ENCODE data around the gene HIVEP3.

Gene HIVEP3

DNA sequence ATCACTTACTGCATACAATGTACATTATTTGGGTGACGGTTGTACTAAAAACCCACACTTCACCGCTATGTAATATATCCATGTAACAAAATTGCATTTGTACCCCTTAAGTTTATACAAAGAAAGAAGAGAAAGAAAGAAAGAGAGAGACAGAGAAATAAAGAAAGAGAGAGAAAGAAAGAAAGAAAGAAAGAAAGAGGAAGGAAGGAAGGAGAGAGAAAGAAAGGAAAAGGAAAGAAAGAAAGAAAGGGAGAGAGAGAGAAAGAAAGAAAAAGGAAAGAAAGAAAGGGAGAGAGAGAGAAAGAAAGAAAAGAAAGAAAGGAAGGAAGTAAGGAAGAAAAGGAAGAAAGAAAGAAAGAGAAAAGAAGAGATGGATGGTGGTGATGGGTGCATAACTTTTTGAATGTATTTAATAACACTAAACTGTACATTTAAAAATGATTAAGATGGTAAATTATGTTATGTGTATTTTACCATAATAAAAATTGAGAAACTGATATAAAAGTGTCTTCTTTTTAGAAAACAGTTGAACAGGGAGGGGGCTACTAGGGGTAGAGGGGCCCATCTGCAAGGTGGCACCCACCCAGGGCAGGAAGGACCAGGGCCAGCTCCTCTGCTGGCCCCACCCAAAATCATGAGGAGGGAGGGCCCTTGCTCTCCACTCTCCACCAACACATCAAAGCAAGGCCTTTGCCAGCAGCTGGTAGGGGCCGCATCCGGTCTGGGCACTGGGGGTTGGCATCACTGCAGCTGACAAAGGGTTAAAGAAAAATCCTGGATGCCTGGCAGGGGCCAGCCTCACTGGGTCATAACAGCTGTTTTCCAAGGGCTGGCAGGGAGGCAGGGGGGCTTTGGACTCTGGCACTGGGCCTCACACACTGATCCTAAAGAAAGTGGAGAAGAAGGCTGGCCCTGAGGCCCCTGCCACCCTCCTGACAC lies 280.4 kb downstream of the HIVEP3 start:
- DNase-seq (ENCODE audit: low read depth in 2 of 2, low spot score in 1 of 2) = no peak

DNA sequence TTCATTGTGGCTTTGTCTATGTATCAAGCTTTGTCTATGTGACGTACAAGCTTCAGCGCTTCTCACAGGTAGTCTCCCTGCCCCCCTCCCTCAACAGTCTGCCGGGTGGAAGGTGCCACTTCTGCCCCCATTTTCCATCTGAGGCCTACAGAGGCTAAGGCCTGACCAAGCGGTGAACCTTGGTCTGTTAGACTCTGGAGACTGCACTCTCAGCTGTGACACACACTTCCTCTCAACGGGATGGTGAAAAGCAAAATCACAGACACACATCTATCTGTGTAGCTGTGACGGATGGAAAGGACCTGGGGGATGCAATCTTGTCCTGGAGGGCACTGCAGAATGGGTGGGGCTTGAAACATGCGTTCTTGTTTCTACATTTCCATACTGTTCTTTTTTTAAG lies 281.4 kb downstream of the HIVEP3 start:
- no peak for DNase-seq (ENCODE audit: low read depth in 2 of 2, low spot score in 1 of 2)

DNA sequence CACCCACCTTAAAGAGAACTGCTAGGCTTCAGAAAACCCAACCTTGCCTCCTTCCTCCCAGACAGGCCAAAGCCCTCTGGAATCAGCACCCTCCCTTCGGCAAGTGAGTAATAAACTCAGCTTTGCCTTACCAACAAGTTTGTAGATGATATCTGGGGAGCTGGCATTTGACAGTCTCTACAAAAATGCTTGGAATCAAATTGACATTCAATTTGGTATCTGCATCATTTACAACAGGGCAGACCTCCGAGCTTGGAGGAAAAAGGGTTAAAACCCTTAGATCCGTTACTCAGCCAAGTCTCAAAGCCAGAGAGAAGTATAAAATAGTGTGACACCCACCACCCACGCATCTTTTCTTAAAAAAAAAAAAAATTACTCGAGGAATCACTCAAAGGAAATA lies 285.0 kb downstream of the HIVEP3 start:
- DNase-seq (ENCODE audit: low read depth in 2 of 2, low spot score in 1 of 2) = no peak

DNA sequence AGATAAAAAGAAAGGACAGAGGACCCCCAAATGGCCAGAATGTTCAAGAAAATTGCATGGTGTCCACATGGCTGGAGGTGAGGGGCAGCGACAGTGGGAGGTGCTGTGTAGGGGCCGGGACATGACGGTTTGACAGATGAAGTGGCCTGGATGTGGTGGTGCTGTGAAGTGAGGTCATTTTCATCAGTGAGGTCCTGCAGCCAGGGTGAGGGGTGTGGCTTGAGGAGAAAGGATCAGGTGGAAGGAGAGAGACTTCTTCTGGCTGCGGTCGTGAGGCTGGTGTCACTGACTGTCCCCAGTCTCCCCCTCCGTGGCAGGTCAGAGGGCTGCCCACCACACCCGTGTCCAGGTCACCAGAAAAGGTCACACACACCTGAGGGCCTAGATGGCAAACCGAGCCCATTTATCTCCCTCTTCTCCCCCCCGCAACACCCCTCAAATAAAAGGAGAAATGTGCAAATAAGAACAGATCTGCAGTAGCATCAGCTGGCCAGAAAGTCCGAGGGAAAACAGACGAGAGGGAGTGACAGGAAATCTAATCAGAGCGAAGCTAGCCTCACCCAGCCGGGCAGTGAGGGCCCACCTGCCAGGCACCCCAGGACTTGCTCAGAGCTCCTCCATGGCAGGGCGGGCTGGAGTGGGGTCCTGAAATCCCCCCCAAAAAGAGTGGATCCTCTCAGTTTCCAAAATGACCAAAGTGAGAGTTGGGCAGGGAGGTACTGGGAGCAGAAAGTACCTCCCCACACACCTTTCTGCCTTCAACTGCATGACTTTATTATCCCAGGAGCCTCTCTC lies 285.7 kb downstream of the HIVEP3 start:
- no peak for DNase-seq (ENCODE audit: low read depth in 2 of 2, low spot score in 1 of 2)

DNA sequence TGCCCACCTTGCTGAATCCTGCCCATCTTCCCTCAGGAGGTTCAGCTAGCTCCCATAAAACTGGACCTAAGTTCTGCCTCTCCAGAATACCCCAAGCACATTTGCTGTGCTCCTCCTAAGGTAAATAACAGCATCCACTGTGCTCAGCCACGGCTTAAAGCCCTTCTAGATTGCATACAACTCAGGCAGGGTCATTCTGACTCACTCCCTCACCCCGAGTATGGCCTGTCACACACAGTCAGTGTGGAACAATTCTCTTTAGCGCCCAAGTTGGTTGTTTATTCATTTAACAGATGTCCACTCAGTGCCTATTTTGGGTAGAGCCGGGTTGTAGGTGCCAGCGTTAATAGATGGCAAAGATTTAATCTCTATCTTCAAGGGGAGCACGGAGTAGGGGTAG lies 286.8 kb downstream of the HIVEP3 start:
- no peak for DNase-seq (ENCODE audit: low read depth in 2 of 2, low spot score in 1 of 2)

DNA sequence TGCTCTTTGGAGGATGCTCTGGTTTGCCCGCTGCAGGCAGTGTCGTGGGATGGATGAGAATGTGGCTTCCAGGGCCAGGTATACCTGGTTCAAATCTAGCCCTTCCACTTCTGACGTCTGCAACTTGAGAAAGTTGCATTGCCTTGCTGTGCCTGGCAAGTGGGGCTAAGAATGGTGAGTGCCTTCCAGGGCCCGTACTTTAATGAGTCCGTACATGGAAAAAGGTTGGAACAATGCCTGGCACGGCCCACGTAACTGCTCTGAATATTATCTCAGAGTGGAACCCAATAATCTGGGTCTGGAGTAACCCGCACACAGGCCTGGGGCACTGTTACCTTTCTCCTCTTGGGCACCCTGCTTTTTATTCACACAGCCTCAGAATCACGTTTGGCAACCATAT lies 287.6 kb downstream of the HIVEP3 start:
- no peak for DNase-seq (ENCODE audit: low read depth in 2 of 2, low spot score in 1 of 2)

DNA sequence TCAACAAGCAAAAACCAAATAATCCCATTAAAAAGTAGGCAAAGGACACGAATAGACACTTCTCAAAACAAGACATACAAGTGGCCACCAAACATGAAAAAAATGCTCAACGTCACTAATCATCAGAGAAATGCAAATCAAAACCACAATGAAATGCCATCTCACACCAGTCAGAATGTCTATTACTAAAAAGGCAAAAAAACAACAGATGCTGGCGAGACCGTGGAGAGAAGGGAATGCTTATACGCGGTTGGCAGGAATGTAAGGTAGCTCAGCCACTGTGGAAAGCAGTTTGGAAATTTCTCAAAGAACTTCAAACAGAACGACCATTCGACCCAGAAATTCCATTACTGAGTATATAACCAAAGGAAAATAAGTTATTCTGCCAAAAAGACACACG lies 289.2 kb downstream of the HIVEP3 start:
- no peak for DNase-seq (ENCODE audit: low read depth in 2 of 2, low spot score in 1 of 2)

DNA sequence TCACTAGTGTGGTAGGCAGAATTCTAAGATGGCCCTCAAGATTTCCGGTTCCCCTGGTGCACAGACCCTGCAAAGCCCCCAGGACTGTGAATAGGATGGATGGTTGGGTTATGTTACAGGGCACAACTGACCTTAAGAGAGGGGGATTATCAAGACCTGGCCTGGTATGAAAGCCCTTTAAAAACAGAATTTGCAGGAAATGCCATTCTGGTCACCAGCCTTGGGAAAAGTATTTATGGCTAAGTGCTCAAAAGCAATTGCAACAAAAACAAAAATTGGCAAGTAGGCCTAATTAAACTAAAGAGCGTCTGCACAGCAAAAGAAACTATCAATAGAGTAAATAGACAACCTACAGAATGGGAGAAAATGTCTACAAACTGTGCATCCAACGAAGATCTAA lies 289.6 kb downstream of the HIVEP3 start:
- no peak for DNase-seq (ENCODE audit: low read depth in 2 of 2, low spot score in 1 of 2)

DNA sequence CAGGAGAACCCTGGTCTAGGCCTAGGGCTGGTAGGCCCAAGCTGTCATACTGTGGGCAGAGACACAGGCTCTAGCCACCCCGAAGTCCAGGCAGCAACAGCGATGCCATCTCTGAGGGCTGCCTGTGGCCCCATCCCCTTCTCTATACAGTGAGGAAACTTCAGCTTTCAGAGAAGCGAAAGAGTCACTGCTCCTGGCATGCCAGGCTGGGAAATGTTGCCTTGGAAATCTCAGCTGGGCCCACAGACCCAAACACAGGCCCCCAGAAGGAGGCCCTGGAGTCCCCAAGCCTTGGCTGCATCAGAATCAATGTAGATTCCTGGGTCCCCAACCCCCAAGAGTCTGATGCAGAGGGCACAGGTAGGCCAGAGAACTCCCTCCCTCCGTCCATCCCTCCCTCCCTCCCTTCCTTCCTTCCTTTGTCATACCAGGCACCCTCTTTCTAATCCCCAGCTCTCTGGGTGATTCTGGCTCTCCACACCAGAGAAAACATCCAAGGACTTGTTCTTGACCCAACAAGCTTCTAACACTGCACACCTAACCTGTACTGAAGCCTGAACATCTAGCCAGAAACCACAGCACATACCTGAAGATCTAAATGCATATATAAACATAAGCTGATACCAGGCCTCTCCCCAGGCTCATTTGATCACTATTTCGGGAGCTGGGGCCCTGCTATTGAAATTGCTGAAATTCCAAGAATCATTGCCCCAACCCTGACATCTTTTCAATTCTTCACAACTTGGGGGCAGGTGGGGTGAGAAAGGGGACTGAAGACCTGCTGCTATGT lies 291.0 kb downstream of the HIVEP3 start:
- DNase-seq (ENCODE audit: low read depth in 2 of 2, low spot score in 1 of 2) = no peak

DNA sequence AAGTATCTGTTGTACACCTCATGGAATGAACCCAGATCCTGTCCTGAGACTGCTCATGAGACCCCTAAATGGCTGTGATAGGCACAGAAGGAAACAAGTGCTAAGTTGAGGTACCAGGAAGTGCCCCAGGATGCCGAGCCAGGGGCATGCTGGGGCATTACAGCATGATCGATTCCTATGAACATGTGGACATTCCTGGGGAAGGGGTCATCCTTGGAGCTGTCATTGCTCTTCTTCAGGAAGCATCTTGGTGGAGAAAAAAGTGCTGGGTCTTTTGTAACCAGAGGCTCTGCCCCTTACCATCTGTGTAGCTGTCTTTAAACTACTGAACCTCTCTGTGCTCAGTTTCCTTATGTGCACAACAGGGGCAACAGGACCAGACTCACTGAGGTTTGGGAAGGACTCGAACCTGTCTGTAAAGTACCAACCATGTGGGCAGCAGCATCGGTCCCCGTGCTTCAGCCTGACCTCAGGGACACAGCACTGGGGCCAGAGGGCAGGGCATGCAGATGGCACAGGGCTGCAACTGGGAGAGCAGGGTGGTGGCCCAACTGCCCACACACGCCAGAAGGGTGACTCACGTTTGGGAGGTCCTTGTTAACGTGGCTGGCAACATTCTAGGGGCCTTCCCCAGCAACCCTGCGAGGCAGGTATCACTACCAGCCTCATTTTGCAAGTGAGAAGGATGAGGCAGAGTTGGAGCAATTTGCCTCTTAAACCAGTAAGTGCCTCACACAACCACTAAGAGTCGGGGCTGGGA lies 291.9 kb downstream of the HIVEP3 start:
- peak in 1 of 2 donors; percentile 29 for DNase-seq (ENCODE audit: low read depth in 2 of 2, low spot score in 1 of 2)

DNA sequence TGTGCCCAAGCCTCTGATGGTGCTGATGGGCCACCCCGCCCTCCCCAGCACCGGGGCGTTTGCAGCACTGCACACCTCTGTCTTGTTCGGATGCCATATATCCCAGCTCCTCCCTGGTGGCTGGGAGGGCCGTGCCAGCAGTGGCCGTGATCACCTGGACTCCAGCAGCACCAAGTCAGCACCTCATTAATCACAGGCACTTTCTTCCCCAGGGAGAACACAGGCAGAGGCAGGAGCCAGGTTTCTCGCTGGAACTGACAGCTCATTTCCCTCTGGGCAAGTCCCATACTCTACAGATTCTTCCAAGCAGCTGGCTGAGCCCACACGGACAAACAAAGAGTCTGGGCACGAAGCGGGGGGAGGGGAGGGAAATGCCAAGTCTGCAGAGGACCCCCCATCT lies 292.6 kb downstream of the HIVEP3 start:
- no peak for DNase-seq (ENCODE audit: low read depth in 2 of 2, low spot score in 1 of 2)

DNA sequence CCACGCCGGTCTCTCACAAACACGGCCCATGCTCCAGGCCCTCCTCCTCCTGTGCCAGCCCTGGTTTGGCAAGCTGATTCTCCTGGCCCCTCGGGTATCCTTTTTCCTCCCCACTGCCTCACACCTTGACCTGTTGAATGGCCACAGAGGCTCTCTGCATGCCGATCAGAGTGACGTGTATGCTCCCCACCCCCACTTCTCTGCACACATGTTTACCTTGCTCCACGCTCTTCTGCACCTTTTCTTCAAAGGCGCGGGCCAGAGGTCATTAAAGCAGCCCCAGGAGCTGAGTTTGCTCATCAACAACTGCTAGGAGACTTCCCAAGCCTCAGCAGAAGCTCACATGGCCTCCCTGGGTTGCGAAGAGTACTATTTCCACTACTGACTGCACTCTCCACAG lies 295.0 kb downstream of the HIVEP3 start:
- no peak for DNase-seq (ENCODE audit: low read depth in 2 of 2, low spot score in 1 of 2)

DNA sequence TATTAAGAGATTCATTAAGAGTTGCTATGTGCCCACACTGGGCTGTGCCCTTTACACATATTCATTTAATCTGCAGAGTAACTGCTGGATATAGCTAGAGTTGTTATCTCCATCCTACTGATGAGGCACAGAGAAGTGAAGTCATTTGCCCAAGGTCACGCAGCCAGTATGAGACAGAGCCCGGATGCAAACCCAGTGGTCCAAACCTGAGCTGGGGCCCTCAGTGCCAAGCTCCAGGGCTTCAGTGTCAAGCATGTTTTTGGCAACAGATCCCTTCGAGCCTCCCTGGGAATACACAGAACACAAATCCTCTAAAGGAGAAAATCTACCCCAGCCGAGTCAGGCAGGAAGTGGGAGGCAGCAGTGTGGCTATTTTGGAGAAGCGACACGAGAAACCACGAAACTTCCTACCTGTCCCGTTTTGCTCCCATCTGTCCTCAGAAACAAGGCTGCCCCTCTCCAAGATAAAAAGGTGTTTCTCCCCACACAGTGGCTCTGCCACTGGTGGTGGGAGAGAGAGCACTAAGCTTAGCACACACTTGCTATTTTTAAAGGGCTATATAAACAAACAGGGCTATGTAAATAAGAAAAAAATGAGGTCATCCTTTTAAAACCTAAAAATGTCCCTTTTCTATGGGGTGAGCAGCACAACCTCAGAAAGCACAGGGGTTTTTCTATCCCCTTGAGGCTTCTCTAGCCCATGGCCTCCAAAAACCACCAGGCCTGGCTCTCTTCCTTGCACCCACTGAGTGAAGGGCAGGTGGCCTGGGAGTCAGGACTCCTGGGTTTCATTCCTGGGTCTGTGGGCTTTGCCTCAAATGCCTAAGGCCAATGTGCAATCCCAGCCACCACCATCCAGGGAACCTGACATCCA lies 295.6 kb downstream of the HIVEP3 start:
- DNase-seq (ENCODE audit: low read depth in 2 of 2, low spot score in 1 of 2) = no peak

DNA sequence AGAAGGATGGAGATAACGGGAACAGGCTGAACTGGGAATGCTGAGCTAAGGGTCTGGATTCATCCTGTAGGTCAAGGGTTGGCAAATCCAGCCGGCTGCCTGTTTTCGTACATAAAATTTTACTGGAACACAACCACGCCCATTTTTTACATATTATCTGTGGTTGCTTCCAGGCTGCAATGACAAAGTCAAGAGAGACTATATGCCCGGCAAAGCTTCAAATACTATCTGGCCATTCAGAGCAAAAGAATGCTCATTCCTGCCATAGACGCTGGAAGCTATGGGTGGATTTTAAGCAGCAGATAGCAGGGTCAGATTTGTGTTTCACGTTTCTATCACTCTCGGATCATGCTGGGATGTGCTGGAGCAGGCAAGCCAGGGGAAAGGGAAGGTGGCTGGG lies 296.3 kb downstream of the HIVEP3 start:
- DNase-seq (ENCODE audit: low read depth in 2 of 2, low spot score in 1 of 2) = no peak

DNA sequence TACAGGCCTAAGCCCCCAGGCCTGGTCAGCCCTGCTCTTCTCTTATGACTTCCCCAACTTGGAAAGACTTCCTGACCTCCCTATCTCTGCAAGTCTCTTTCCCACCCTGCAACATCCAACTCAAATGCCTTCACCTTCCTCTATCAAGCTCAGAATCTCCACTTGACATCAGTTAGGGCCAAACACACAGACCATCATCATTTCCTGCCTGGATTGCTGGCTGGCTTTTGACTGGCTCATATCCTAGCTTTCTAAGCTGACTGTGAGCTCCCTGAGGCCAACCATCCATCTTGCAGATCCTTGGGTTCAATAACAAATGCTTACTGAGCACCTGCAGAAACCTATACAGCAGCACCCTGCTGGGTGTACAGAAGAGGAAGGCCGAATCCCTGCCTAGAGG lies 296.9 kb downstream of the HIVEP3 start:
- no peak for DNase-seq (ENCODE audit: low read depth in 2 of 2, low spot score in 1 of 2)

DNA sequence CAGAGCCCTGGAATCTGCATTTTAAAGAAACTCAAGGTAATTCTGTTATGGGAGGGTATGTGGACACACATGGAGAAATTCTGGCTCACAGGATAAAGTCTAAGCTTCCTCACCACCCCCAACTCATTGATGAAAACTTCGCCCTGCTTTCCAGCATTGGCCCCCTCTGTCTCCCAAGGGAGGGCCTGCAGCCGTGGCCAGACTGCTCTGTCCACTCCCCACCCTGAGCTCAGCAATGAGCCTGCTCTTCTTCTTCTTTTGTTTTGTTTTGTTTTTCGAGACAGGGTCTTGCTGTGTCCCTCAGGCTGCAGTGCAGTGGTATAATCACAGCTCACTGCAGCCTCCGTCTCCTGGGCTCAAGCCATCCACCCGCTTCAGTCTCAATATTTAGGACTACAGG lies 297.5 kb downstream of the HIVEP3 start:
- no peak for DNase-seq (ENCODE audit: low read depth in 2 of 2, low spot score in 1 of 2)

DNA sequence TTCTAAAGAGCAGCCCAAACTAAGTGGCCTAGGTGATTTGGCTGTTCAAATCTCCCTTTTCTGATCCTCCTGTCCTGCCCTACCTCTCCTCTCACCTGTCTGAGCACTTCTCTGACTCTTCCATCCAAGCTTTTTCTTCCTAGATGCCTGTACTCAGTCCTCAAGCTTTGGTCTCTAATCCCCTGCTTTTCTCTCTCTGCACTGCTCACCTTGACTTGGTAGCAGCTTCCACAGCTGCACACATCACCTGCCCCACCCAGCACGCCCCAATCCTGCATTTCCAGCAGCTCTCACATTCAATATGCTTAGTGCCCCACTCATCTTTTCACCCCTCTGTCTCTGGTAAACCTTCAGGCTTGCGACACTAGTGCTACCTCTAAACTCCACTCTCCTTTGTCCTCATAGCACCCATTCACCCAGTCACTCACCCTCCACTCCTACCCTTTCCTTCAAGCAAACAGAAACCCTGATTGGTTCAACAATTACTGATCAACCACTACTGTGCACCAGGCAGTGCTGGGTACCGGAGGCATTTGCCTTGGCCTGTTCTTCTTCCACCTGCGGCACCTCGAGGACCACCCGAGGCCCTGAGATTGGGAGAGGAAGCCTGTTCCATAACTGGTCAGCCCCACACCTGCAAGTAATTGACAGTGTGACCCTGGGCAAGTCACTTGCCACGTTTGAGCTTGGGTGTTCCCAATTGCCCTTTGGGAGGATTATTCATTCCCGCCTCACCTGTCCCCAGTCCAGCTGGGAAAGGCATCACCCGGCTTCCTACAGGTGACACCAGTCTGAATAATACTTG lies 298.2 kb downstream of the HIVEP3 start:
- no peak for DNase-seq (ENCODE audit: low read depth in 2 of 2, low spot score in 1 of 2)

DNA sequence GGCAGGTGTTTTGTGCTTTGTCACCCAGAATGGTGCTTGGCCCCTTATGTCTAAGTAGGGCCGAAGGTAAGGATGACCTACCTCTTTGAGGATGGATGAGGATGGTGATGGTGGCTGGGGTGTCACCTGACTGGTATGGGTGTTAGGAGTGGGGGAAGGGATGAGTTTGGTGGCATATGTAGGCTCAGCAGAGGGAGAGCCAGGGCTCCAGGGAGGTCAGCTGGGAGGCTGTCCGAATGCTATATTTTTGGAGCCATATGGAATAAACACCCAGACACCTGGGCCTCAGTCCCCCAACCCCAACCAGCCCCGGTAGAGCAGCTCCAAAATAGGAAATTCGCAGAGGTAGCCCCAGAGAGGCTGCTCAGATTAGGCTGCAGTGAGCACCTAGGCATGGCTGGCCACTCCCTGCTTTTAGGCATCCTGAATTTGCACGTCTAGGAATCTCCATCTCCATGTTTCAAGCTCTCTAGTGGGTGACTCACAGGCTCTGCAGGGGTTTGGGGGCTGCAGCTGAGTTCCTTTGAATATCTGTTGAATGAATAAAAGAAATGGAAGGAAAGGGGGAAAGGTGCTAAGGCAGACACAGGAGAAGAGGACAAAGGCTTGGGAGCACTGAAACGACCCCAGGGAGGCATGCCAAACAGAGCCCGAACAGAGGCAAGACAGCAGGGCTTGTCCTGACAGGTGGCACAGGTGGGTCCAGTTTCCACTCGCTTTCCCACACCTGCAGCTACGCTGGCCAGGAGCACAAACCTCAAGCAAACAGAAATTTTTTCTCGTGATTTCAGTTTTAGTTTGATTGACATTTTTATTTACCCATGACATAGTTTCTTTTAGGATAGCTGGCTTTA lies 299.0 kb downstream of the HIVEP3 start:
- DNase-seq (ENCODE audit: low read depth in 2 of 2, low spot score in 1 of 2) = no peak

Data from stimulated activated CD8-positive, alpha-beta memory T cell treated with anti-CD3 and anti-CD28 coated beads, Interleukin-4, amount 100 ng/mL, for 4 hours (primary cell).